ENCODE results near the gene CAB39L.

DNA sequence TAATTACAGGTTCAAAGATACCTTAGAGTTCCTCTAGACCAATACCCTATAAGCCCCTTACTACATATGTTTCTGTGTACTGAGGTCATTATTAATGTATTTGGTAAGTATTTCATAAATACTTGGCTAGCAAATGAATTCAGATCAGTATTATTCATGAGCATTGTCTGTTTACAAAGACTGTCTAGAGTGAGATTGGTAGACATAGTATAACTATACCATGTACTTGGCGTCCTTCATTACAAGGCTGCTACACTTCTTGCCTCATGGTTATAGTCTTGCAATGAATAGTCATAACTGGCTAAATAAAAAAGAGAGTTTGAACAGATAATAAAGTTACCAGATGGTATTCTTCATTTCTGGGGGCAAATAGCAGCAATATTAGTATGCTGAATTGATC, 12.3 kb upstream of the CAB39L start:
- no peak for TF ChIP-seq POLR2AphosphoS5 (IDR thresholded peaks at IDR 0.05; ENCODE audit: low read depth)
- TF ChIP-seq EZH2 (IDR thresholded peaks at IDR 0.05; ENCODE audit: low read depth, unreplicated experiment): no peak
- TF ChIP-seq, protein P1, sequence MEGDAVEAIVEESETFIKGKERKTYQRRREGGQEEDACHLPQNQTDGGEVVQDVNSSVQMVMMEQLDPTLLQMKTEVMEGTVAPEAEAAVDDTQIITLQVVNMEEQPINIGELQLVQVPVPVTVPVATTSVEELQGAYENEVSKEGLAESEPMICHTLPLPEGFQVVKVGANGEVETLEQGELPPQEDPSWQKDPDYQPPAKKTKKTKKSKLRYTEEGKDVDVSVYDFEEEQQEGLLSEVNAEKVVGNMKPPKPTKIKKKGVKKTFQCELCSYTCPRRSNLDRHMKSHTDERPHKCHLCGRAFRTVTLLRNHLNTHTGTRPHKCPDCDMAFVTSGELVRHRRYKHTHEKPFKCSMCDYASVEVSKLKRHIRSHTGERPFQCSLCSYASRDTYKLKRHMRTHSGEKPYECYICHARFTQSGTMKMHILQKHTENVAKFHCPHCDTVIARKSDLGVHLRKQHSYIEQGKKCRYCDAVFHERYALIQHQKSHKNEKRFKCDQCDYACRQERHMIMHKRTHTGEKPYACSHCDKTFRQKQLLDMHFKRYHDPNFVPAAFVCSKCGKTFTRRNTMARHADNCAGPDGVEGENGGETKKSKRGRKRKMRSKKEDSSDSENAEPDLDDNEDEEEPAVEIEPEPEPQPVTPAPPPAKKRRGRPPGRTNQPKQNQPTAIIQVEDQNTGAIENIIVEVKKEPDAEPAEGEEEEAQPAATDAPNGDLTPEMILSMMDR (conservative IDR thresholded peaks at IDR 0.05; ENCODE audit: low read depth in 2 of 2): no peak
- TF ChIP-seq STAT1 (IDR thresholded peaks at IDR 0.05; ENCODE audit: unreplicated experiment): no peak
- TF ChIP-seq CREB1 (CRISPR knock-in tag; IDR thresholded peaks at IDR 0.05; ENCODE audit: low read depth): no peak
- no peak for TF ChIP-seq ZNF114 (CRISPR knock-in tag; IDR thresholded peaks at IDR 0.05)
- no peak for TF ChIP-seq ETS1 (IDR thresholded peaks at IDR 0.05)
- TF ChIP-seq REST (IDR thresholded peaks at IDR 0.05; ENCODE audit: unreplicated experiment): no peak
- TF ChIP-seq ZNF331 (CRISPR knock-in tag; IDR thresholded peaks at IDR 0.05; ENCODE audit: low read depth): no peak
- TF ChIP-seq JUNB (IDR thresholded peaks at IDR 0.05; ENCODE audit: unreplicated experiment): no peak
- TF ChIP-seq EZH2phosphoT487 (IDR thresholded peaks at IDR 0.05; ENCODE audit: unreplicated experiment): no peak
- no peak for TF ChIP-seq NANOG (IDR thresholded peaks at IDR 0.05; ENCODE audit: borderline replicate concordance)
- TF ChIP-seq, protein P2, sequence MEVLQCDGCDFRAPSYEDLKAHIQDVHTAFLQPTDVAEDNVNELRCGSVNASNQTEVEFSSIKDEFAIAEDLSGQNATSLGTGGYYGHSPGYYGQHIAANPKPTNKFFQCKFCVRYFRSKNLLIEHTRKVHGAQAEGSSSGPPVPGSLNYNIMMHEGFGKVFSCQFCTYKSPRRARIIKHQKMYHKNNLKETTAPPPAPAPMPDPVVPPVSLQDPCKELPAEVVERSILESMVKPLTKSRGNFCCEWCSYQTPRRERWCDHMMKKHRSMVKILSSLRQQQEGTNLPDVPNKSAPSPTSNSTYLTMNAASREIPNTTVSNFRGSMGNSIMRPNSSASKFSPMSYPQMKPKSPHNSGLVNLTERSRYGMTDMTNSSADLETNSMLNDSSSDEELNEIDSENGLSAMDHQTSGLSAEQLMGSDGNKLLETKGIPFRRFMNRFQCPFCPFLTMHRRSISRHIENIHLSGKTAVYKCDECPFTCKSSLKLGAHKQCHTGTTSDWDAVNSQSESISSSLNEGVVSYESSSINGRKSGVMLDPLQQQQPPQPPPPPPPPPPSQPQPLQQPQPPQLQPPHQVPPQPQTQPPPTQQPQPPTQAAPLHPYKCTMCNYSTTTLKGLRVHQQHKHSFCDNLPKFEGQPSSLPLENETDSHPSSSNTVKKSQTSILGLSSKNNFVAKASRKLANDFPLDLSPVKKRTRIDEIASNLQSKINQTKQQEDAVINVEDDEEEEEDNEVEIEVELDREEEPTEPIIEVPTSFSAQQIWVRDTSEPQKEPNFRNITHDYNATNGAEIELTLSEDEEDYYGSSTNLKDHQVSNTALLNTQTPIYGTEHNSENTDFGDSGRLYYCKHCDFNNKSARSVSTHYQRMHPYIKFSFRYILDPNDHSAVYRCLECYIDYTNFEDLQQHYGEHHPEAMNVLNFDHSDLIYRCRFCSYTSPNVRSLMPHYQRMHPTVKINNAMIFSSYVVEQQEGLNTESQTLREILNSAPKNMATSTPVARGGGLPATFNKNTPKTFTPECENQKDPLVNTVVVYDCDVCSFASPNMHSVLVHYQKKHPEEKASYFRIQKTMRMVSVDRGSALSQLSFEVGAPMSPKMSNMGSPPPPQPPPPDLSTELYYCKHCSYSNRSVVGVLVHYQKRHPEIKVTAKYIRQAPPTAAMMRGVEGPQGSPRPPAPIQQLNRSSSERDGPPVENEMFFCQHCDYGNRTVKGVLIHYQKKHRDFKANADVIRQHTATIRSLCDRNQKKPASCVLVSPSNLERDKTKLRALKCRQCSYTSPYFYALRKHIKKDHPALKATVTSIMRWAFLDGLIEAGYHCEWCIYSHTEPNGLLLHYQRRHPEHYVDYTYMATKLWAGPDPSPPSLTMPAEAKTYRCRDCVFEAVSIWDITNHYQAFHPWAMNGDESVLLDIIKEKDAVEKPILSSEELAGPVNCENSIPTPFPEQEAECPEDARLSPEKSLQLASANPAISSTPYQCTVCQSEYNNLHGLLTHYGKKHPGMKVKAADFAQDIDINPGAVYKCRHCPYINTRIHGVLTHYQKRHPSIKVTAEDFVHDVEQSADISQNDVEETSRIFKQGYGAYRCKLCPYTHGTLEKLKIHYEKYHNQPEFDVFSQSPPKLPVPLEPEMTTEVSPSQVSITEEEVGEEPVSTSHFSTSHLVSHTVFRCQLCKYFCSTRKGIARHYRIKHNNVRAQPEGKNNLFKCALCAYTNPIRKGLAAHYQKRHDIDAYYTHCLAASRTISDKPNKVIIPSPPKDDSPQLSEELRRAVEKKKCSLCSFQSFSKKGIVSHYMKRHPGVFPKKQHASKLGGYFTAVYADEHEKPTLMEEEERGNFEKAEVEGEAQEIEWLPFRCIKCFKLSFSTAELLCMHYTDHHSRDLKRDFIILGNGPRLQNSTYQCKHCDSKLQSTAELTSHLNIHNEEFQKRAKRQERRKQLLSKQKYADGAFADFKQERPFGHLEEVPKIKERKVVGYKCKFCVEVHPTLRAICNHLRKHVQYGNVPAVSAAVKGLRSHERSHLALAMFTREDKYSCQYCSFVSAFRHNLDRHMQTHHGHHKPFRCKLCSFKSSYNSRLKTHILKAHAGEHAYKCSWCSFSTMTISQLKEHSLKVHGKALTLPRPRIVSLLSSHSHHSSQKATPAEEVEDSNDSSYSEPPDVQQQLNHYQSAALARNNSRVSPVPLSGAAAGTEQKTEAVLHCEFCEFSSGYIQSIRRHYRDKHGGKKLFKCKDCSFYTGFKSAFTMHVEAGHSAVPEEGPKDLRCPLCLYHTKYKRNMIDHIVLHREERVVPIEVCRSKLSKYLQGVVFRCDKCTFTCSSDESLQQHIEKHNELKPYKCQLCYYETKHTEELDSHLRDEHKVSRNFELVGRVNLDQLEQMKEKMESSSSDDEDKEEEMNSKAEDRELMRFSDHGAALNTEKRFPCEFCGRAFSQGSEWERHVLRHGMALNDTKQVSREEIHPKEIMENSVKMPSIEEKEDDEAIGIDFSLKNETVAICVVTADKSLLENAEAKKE (CRISPR knock-in tag; IDR thresholded peaks at IDR 0.05): no peak

Data from GM23338 (cell line).